Measurements from ENCODE around the gene SLC16A12. TPM values are rescaled to one million over a fixed set of nuclear protein-coding genes. Genes with fewer than 3 reads are reported as not detected.

Gene SLC16A12
- total RNA-seq, 2 donors from 2014 or later = not detected

GRCh38 chr10:89384474-89385340 is 150.7 kb downstream of the SLC16A12 start:
- H3K9me3 Mint-ChIP-seq = no peaks in the 10 kb centered on the region
- H3K27ac Mint-ChIP-seq = no peak overlapping the region
- DNase-seq (ENCODE audit: low spot score) (no peak), ATAC-seq (no peak)
- H3K36me3 Mint-ChIP-seq = no peaks in the 10 kb centered on the region
- H3K27me3 Mint-ChIP-seq = peaks cover 0 to 3% of the 10 kb centered on the region in 2 donors
- H3K4me1 Mint-ChIP-seq (ENCODE audit: low read depth in 2 of 2) = no peaks in the 10 kb centered on the region
- H3K4me3 Mint-ChIP-seq = no peak overlapping the region

GRCh38 chr10:89382757-89383156 is 152.6 kb downstream of the SLC16A12 start:
- ATAC-seq (no peak), DNase-seq (ENCODE audit: low spot score) (no peak)
- no peak overlapping the region for H3K4me3 Mint-ChIP-seq
- H3K36me3 Mint-ChIP-seq = no peaks in the 10 kb centered on the region
- no peaks in the 10 kb centered on the region for H3K4me1 Mint-ChIP-seq (ENCODE audit: low read depth in 2 of 2)
- peaks cover 0 to 4% of the 10 kb centered on the region in 2 donors for H3K27me3 Mint-ChIP-seq
- H3K27ac Mint-ChIP-seq = no peak overlapping the region
- H3K9me3 Mint-ChIP-seq = no peaks in the 10 kb centered on the region

Other genes starting within 250 kb of the SLC16A12 start
- gene IFIT2, start 233.5 kb downstream of the SLC16A12 start, total RNA-seq = 1 to 10 TPM; 1.5 to 1.7 TPM
- 1 to 10 TPM; 2.6 to 3.0 TPM for gene IFIT3, start 207.6 kb downstream of the SLC16A12 start, total RNA-seq
- gene IFIT1B, start 157.5 kb downstream of the SLC16A12 start, total RNA-seq = not detected
- gene IFIT1, start 143.0 kb downstream of the SLC16A12 start, total RNA-seq = under 1 TPM; 0.36 to 0.69 TPM
- gene IFIT5, start 121.0 kb downstream of the SLC16A12 start, total RNA-seq = 10 to 100 TPM in 1 of 2 donors, 1 to 10 TPM in 1; 5.2 to 17.5 TPM
- 10 to 100 TPM in 1 of 2 donors, 1 to 10 TPM in 1; 4.5 to 10.5 TPM for gene PANK1, start 109.6 kb upstream of the SLC16A12 start, total RNA-seq
- 10 to 100 TPM; 31.5 to 62.4 TPM for gene KIF20B, start 166.0 kb upstream of the SLC16A12 start, total RNA-seq

Measured in natural killer cell treated with Interleukin-12 subunit alpha and Interleukin-12 subunit beta and Interleukin-15 and Interleukin-18, amount 100 ng/mL, for 72 hours (primary cell).